Chondrocyte (in vitro differentiated cells): ENCODE results near the gene QKI. TPM values are rescaled to one million over a fixed set of nuclear protein-coding genes. Genes with fewer than 3 reads are reported as not detected.

Source experiments
- DNase-seq: peaks from one replicate; pipeline ENCODE4 v3.0.0; 2021; ENCODE audit warnings: mixed read lengths, low spot score
- H3K27ac Mint-ChIP-seq: one replicate; pipeline ENCODE4 v1.8.0; 2021; ENCODE audit warnings: mild to moderate bottlenecking, moderate library complexity, mixed read lengths; ENCODE audit not compliant: unreplicated experiment
- H3K27me3 Mint-ChIP-seq: 2 replicates; pipeline ENCODE4 v1.8.0; 2021; ENCODE audit warnings: low read depth, mixed read lengths
- H3K36me3 Mint-ChIP-seq: 2 replicates; pipeline ENCODE4 v1.8.0; 2021; ENCODE audit warnings: low read depth, mixed read lengths
- H3K4me1 Mint-ChIP-seq: 2 replicates; pipeline ENCODE4 v1.8.0; 2021; ENCODE audit warnings: low read depth, mild to moderate bottlenecking, mixed read lengths
- H3K4me3 Mint-ChIP-seq: one replicate; pipeline ENCODE4 v1.8.0; 2021; ENCODE audit warnings: mild to moderate bottlenecking, moderate library complexity, mixed read lengths; ENCODE audit not compliant: unreplicated experiment
- H3K9me3 Mint-ChIP-seq: 2 replicates; pipeline ENCODE4 v1.8.0; 2021; ENCODE audit warnings: low read depth, mixed read lengths
- total RNA-seq: library from RNA; stranded (reverse); gene quantifications from 3 replicates; pipeline ENCODE4 v1.2.1, GENCODE V29; 2021
- TF ChIP-seq, protein P1 (sequence below): fragments of 200-600 bp; sonication (generic); IDR thresholded peaks from 2 replicates; pipeline ENCODE4 v1.5.0; 2021; ENCODE audit warnings: antibody characterized with exemption, mild to moderate bottlenecking, moderate library complexity

QKI gene
- total RNA-seq, 1 donor from 2014 or later: 189 TPM

DNA sequence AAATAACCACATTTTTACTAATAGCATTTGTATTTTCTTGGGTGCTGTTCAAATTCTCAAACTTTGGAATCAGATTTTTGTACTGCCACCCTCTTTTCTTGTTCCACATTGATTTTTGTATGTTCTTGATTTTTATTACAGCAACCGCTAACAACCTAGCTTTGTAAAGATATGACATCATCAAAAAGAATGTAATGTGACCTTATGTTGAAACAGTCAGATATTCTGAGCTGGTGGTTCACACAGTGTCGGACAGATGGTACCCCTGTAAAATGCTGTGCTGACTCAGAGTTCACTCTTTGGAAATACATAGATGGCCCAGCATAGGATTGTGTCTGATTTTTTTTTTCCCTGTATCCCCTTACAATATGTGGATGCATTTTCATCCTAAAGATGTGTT lies 118.9 kb downstream of the QKI start:
- peak overlapping the region; percentile 24 for H3K27ac Mint-ChIP-seq
- DNase-seq: no peak
- H3K36me3 Mint-ChIP-seq: peaks cover 8% of the 10 kb centered on the region
- H3K9me3 Mint-ChIP-seq: no peaks in the 10 kb centered on the region
- no peak overlapping the region for H3K4me3 Mint-ChIP-seq
- no peaks in the 10 kb centered on the region for H3K27me3 Mint-ChIP-seq
- TF ChIP-seq, protein P1, sequence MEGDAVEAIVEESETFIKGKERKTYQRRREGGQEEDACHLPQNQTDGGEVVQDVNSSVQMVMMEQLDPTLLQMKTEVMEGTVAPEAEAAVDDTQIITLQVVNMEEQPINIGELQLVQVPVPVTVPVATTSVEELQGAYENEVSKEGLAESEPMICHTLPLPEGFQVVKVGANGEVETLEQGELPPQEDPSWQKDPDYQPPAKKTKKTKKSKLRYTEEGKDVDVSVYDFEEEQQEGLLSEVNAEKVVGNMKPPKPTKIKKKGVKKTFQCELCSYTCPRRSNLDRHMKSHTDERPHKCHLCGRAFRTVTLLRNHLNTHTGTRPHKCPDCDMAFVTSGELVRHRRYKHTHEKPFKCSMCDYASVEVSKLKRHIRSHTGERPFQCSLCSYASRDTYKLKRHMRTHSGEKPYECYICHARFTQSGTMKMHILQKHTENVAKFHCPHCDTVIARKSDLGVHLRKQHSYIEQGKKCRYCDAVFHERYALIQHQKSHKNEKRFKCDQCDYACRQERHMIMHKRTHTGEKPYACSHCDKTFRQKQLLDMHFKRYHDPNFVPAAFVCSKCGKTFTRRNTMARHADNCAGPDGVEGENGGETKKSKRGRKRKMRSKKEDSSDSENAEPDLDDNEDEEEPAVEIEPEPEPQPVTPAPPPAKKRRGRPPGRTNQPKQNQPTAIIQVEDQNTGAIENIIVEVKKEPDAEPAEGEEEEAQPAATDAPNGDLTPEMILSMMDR: no peak
- H3K4me1 Mint-ChIP-seq: peaks cover 86% of the 10 kb centered on the region

GRCh38 chr6:163536770-163537169 lies 122.3 kb downstream of the QKI start:
- no peak for DNase-seq
- Mint-ChIP-seq H3K9me3 (no peaks in the 10 kb centered on the region), H3K36me3 (peaks cover 14% of the 10 kb centered on the region), H3K27ac (peak overlapping the region; percentile 41), H3K4me3 (no peak overlapping the region), H3K27me3 (no peaks in the 10 kb centered on the region), H3K4me1 (peaks cover 70% of the 10 kb centered on the region)
- TF ChIP-seq, protein P1: no peak

- Mint-ChIP-seq H3K27me3 (no peaks in the 10 kb centered on the region), H3K36me3 (peaks cover 16% of the 10 kb centered on the region), H3K4me3 (no peak overlapping the region), H3K9me3 (no peaks in the 10 kb centered on the region), H3K4me1 (peaks cover 54% of the 10 kb centered on the region), H3K27ac (peak overlapping the region; percentile 27)
- DNase-seq: no peak
- TF ChIP-seq, protein P1: no peak
These were observed 123.8 kb downstream of the QKI start for GRCh38 chr6:163538331-163538730.

DNA sequence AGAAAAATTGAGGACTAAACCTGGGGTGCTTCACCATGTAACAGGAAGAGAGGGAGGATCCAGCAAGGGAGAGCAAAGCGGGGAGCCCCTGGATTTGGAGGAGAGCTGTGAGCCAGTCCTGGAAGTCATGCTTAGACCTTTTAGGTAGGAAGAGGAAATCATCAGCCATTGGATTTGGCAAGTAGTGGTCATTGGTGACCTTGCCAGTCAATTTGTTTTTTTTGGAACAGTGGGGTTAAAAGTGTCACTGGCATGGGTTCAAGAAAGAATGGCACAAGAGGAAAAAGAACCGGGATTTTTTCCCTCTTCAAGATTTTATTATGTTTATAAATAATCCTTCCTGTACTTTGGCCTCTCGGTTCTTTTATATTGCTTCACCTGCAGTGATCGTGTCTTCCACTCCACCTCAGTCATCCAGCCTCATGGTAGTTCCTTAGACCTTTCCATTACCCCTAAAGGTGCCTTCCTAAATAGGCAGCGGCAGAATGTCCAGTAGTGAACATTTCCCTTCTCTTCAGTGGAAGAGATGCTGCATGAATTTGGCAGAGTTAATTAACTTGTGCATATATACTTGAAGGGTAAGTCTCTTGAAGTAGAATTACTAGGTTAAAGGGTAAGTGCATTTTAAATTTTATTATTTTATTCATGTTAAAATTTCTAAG lies 124.7 kb downstream of the QKI start:
- DNase-seq: no peak
- H3K9me3 Mint-ChIP-seq: no peaks in the 10 kb centered on the region
- H3K36me3 Mint-ChIP-seq: peaks cover 16% of the 10 kb centered on the region
- peak overlapping the region; percentile 22 for H3K27ac Mint-ChIP-seq
- H3K4me1 Mint-ChIP-seq: peaks cover 46% of the 10 kb centered on the region
- TF ChIP-seq, protein P1: no peak
- H3K4me3 Mint-ChIP-seq: no peak overlapping the region
- no peaks in the 10 kb centered on the region for H3K27me3 Mint-ChIP-seq

- H3K4me3 Mint-ChIP-seq: no peak overlapping the region
- H3K9me3 Mint-ChIP-seq: no peaks in the 10 kb centered on the region
- no peak overlapping the region for H3K27ac Mint-ChIP-seq
- peaks cover 11% of the 10 kb centered on the region for H3K36me3 Mint-ChIP-seq
- H3K4me1 Mint-ChIP-seq: peaks cover 37% of the 10 kb centered on the region
- H3K27me3 Mint-ChIP-seq: no peaks in the 10 kb centered on the region
- no peak for DNase-seq
- TF ChIP-seq, protein P1: no peak
These were observed 128.8 kb downstream of the QKI start for GRCh38 chr6:163543321-163543720.
